Stimulated activated naive CD4-positive, alpha-beta T cell (primary cell): ENCODE measurements around the gene PREX1.

Source experiments
- DNase-seq, 6 experiments: peaks; one replicate each; lab custom pipeline; 2025; lab: John Stamatoyannopoulos, UW

PREX1 gene

DNA sequence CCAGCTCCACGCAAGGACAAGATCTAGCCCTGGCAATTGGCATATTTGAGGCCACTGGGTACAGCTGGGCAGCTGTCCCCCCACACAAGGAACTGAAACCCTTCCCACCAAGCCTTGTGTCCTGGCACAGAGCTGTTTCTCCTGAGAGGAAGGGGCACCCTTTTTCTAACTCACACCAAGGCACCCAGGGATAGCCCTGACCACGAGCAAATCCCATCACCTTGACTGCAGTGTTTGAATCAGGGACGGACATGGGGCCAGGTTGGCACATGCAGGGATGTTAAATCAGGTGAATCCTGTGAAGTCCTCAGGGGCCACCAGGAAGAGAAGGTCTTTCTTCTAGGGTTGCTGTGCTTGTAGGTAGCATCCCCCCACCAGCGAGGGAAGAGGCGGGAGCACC lies 246.6 kb downstream of the PREX1 start:
- no peak for DNase-seq

DNA sequence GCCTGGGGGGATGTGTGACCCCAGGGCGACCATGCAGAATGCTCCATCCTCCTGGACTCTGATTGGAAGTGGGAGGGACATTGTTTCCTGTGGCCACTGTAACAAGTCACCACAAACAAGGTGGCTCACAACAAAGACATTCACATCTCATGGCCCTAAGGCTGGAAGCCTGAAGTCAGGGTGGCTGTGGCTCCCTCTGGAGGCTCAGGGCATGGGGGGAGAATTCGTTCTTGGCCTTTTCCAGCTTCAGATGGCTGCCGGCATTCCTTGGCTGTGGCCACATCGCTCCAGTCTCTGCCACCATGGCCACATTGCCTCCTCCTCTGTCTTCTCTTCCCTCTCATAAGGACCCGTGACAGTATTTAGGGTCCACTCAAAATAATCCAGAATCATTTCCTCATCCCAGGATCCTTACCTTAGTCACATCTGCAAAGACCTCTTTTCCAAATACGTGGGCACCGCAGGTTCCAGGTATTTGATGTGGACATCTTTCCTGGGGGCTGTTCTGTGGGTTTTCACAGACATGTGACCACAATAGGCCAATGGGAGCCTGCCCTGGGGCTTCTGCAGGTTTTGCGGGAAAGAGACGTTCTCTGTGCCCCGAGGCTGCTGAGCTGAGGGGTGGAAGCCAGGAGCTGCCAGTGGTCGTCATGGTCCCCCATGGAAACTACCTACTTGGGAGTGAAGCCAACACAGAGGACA lies 249.3 kb downstream of the PREX1 start:
- no peak for DNase-seq

GRCh38 chr20:48577557-48577956 lies 250.2 kb downstream of the PREX1 start:
- DNase-seq = no peak

DNA sequence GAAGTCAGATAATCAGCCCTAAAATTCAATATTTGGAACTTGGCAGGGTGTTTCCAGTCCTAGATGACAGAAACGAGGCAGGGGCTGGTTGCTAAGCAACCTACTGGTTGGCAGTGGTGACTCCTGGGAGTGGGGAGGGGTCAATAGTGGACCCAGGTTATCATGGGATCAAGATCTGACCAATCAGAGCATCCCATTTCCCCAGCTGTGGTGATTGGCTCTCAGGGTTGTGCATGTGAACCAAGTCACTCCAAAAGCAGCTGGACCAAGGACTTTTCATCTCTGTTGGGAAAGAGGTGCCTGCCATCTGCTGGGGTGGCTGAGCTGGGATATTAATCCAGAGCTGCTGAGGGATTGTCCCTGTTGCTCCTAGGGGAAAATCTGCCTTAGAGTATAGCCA lies 253.4 kb downstream of the PREX1 start:
- no peak for DNase-seq
